WTC11 (cell line): ENCODE measurements around the gene BLNK. TPM values are rescaled to one million over a fixed set of nuclear protein-coding genes. Genes with fewer than 3 reads are reported as not detected.

Experiments used
- ATAC-seq: fragments of 200-7000 bp; cut with Tn5 transposase; 2 replicates; pipeline ENCODE4 v1.10.0; 2021; ENCODE audit warnings: mild to moderate bottlenecking, moderate library complexity
- CTCF ChIA-PET: fragments of 300-600 bp; sonication (Branson Sonifier 250); formaldehyde crosslinking; loops from one replicate; lab custom pipeline; 2021; ENCODE audit warnings: antibody characterized with exemption; lab: Charles Lee
- POLR2A ChIA-PET: fragments of 350-600 bp; sonication (Branson Sonifier 250); formaldehyde crosslinking; loops from one replicate; lab custom pipeline; 2021; ENCODE audit warnings: antibody characterized with exemption; lab: Charles Lee
- DNase-seq: peaks from one replicate; pipeline ENCODE4 v3.0.0; 2021; ENCODE audit warnings: low spot score
- H3K27ac Mint-ChIP-seq: 2 replicates; pipeline ENCODE4 v1.8.0; 2021; ENCODE audit warnings: mixed read lengths
- H3K27me3 Mint-ChIP-seq: 2 replicates; pipeline ENCODE4 v1.8.0; 2021; ENCODE audit warnings: low read depth, mild to moderate bottlenecking, moderate library complexity, mixed read lengths
- H3K36me3 Mint-ChIP-seq: 2 replicates; pipeline ENCODE4 v1.8.0; 2021; ENCODE audit warnings: mixed read lengths
- H3K4me1 Mint-ChIP-seq: 2 replicates; pipeline ENCODE4 v1.8.0; 2022; ENCODE audit warnings: mixed read lengths
- H3K4me3 Mint-ChIP-seq: 2 replicates; pipeline ENCODE4 v1.8.0; 2021; ENCODE audit warnings: mild to moderate bottlenecking, moderate library complexity, mixed read lengths
- H3K9me3 Mint-ChIP-seq: 2 replicates; pipeline ENCODE4 v1.8.0; 2021; ENCODE audit warnings: mixed read lengths
- ELF4 ChIP-seq: sonication (generic); formaldehyde crosslinking; IDR thresholded peaks from 2 replicates; pipeline ENCODE4 v1.8.1; 2022; ENCODE audit warnings: low read depth, mild to moderate bottlenecking, moderate library complexity, missing genetic modification reagents
- ESRRA ChIP-seq: sonication (generic); formaldehyde crosslinking; IDR thresholded peaks from 2 replicates; pipeline ENCODE4 v1.8.1; 2022; ENCODE audit warnings: mild to moderate bottlenecking, missing genetic modification reagents, borderline replicate concordance
- FOXJ3 ChIP-seq: sonication (generic); formaldehyde crosslinking; IDR thresholded peaks from 2 replicates; pipeline ENCODE4 v1.9.0; 2021; ENCODE audit warnings: missing genetic modification reagents, mild to moderate bottlenecking, borderline replicate concordance
- GABPB1 ChIP-seq: sonication (generic); formaldehyde crosslinking; IDR thresholded peaks from 2 replicates; pipeline ENCODE4 v1.8.1; 2023; ENCODE audit warnings: mild to moderate bottlenecking, missing genetic modification reagents
- GTF2I ChIP-seq: fragments of 250-450 bp; sonication (Bioruptor Pico); conservative IDR thresholded peaks from 2 replicates; pipeline ENCODE4 v1.4.0; 2021; ENCODE audit warnings: mild to moderate bottlenecking
- KAT7 ChIP-seq: sonication (generic); formaldehyde crosslinking; IDR thresholded peaks from 2 replicates; pipeline ENCODE4 v1.8.1; 2023; ENCODE audit warnings: missing genetic modification reagents, mild to moderate bottlenecking, borderline replicate concordance
- NFE2L1 ChIP-seq: sonication (generic); formaldehyde crosslinking; IDR thresholded peaks from 2 replicates; pipeline ENCODE4 v1.8.1; 2023; ENCODE audit warnings: missing genetic modification reagents
- ZNF263 ChIP-seq: sonication (generic); formaldehyde crosslinking; IDR thresholded peaks from 2 replicates; pipeline ENCODE4 v1.8.1; 2022; ENCODE audit warnings: low read depth, mild to moderate bottlenecking, moderate library complexity, missing genetic modification reagents
- ZNF671 ChIP-seq: fragments of 250-450 bp; sonication (Bioruptor Pico); IDR thresholded peaks from 2 replicates; pipeline ENCODE4 v1.8.0; 2021; ENCODE audit warnings: mild to moderate bottlenecking
- total RNA-seq: library from RNA; stranded (reverse); gene quantifications from 3 replicates; pipeline ENCODE4 v1.2.3, GENCODE V29; 2021
- TF ChIP-seq, protein P1 (sequence below): fragments of 250-450 bp; sonication (Bioruptor Pico); IDR thresholded peaks from 2 replicates; pipeline ENCODE4 v1.9.0; 2021; ENCODE audit warnings: moderate library complexity, mild to moderate bottlenecking, inconsistent platforms, borderline replicate concordance
- TF ChIP-seq, protein P2 (sequence below): sonication (generic); formaldehyde crosslinking; IDR thresholded peaks from 2 replicates; pipeline ENCODE4 v1.8.0; 2022; ENCODE audit warnings: mild to moderate bottlenecking, missing genetic modification reagents
- TF ChIP-seq, protein P3 (sequence below): sonication (generic); formaldehyde crosslinking; IDR thresholded peaks from 2 replicates; pipeline ENCODE4 v1.8.1; 2023; ENCODE audit warnings: mild to moderate bottlenecking, missing genetic modification reagents
- TF ChIP-seq, protein P4 (sequence below): sonication (generic); formaldehyde crosslinking; IDR thresholded peaks from 2 replicates; pipeline ENCODE4 v1.8.0; 2023; ENCODE audit warnings: missing genetic modification reagents
- TF ChIP-seq, protein P5 (sequence below): sonication (generic); formaldehyde crosslinking; IDR thresholded peaks from 2 replicates; pipeline ENCODE4 v1.8.1; 2022; ENCODE audit warnings: mild to moderate bottlenecking, missing genetic modification reagents, moderate library complexity, borderline replicate concordance
- TF ChIP-seq, protein P6 (sequence below): sonication (generic); formaldehyde crosslinking; IDR thresholded peaks from 2 replicates; pipeline ENCODE4 v1.8.0; 2023; ENCODE audit warnings: mild to moderate bottlenecking, missing genetic modification reagents
- TF ChIP-seq, protein P7 (sequence below): sonication (generic); formaldehyde crosslinking; conservative IDR thresholded peaks from 2 replicates; pipeline ENCODE4 v1.8.1; 2023; ENCODE audit warnings: mild to moderate bottlenecking, low read depth, missing genetic modification reagents, moderate library complexity
- TF ChIP-seq, protein P8 (sequence below): sonication (generic); formaldehyde crosslinking; IDR thresholded peaks from 2 replicates; pipeline ENCODE4 v1.8.1; 2022; ENCODE audit warnings: low read depth, missing genetic modification reagents, borderline replicate concordance
- TF ChIP-seq, protein P9 (sequence below): fragments of 250-450 bp; sonication (Bioruptor Pico); IDR thresholded peaks from 2 replicates; pipeline ENCODE4 v1.9.0; 2021; ENCODE audit warnings: mild to moderate bottlenecking

Gene BLNK
- total RNA-seq, 1 experiment from 2014 or later: not detected

DNA sequence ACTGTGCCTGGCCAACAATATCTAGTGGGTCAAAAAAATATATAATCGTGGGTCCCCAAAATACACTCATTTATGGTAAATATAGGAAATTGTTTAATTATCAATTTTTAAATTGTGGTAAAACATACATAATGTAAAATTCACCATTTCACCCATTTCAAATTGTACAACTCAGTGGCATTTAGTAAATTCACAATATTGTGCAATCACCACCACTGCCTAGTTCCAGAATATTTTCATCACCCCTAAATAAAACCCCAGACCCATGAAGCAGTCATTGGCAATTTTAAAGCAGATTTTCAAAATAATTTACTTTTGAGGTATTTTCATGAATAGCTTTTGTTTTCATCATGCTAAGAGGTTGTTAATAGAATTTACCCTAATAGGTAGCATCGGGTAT lies 10.2 kb downstream of the BLNK start:
- ATAC-seq (no peak), DNase-seq (no peak)
- CTCF ChIA-PET: no interaction called here
- no peaks in the 10 kb centered on the region; the same call in 1 of the 2 replicates for H3K27me3 Mint-ChIP-seq
- TF ChIP-seq, protein P1, sequence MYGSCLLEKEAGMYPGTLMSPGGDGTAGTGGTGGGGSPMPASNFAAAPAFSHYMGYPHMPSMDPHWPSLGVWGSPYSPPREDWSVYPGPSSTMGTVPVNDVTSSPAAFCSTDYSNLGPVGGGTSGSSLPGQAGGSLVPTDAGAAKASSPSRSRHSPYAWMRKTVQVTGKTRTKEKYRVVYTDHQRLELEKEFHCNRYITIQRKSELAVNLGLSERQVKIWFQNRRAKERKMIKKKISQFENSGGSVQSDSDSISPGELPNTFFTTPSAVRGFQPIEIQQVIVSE: no peak
- TF ChIP-seq, protein P2, sequence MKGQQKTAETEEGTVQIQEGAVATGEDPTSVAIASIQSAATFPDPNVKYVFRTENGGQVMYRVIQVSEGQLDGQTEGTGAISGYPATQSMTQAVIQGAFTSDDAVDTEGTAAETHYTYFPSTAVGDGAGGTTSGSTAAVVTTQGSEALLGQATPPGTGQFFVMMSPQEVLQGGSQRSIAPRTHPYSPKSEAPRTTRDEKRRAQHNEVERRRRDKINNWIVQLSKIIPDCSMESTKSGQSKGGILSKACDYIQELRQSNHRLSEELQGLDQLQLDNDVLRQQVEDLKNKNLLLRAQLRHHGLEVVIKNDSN (CRISPR knock-in tag): no peak
- TF ChIP-seq GABPB1 (CRISPR knock-in tag) (no peak), KAT7 (CRISPR knock-in tag) (no peak), FOXJ3 (CRISPR knock-in tag) (no peak), ELF4 (CRISPR knock-in tag) (no peak), GTF2I (no peak), ESRRA (CRISPR knock-in tag) (no peak), NFE2L1 (CRISPR knock-in tag) (no peak), ZNF671 (CRISPR knock-in tag) (no peak), ZNF263 (no peak)
- TF ChIP-seq, protein P3, sequence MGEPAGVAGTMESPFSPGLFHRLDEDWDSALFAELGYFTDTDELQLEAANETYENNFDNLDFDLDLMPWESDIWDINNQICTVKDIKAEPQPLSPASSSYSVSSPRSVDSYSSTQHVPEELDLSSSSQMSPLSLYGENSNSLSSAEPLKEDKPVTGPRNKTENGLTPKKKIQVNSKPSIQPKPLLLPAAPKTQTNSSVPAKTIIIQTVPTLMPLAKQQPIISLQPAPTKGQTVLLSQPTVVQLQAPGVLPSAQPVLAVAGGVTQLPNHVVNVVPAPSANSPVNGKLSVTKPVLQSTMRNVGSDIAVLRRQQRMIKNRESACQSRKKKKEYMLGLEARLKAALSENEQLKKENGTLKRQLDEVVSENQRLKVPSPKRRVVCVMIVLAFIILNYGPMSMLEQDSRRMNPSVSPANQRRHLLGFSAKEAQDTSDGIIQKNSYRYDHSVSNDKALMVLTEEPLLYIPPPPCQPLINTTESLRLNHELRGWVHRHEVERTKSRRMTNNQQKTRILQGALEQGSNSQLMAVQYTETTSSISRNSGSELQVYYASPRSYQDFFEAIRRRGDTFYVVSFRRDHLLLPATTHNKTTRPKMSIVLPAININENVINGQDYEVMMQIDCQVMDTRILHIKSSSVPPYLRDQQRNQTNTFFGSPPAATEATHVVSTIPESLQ (CRISPR knock-in tag): no peak
- TF ChIP-seq, protein P4, sequence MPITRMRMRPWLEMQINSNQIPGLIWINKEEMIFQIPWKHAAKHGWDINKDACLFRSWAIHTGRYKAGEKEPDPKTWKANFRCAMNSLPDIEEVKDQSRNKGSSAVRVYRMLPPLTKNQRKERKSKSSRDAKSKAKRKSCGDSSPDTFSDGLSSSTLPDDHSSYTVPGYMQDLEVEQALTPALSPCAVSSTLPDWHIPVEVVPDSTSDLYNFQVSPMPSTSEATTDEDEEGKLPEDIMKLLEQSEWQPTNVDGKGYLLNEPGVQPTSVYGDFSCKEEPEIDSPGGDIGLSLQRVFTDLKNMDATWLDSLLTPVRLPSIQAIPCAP (CRISPR knock-in tag): no peak
- TF ChIP-seq, protein P5, sequence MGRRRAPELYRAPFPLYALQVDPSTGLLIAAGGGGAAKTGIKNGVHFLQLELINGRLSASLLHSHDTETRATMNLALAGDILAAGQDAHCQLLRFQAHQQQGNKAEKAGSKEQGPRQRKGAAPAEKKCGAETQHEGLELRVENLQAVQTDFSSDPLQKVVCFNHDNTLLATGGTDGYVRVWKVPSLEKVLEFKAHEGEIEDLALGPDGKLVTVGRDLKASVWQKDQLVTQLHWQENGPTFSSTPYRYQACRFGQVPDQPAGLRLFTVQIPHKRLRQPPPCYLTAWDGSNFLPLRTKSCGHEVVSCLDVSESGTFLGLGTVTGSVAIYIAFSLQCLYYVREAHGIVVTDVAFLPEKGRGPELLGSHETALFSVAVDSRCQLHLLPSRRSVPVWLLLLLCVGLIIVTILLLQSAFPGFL (CRISPR knock-in tag): no peak
- TF ChIP-seq, protein P6, sequence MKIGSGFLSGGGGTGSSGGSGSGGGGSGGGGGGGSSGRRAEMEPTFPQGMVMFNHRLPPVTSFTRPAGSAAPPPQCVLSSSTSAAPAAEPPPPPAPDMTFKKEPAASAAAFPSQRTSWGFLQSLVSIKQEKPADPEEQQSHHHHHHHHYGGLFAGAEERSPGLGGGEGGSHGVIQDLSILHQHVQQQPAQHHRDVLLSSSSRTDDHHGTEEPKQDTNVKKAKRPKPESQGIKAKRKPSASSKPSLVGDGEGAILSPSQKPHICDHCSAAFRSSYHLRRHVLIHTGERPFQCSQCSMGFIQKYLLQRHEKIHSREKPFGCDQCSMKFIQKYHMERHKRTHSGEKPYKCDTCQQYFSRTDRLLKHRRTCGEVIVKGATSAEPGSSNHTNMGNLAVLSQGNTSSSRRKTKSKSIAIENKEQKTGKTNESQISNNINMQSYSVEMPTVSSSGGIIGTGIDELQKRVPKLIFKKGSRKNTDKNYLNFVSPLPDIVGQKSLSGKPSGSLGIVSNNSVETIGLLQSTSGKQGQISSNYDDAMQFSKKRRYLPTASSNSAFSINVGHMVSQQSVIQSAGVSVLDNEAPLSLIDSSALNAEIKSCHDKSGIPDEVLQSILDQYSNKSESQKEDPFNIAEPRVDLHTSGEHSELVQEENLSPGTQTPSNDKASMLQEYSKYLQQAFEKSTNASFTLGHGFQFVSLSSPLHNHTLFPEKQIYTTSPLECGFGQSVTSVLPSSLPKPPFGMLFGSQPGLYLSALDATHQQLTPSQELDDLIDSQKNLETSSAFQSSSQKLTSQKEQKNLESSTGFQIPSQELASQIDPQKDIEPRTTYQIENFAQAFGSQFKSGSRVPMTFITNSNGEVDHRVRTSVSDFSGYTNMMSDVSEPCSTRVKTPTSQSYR: no peak
- TF ChIP-seq, protein P7, sequence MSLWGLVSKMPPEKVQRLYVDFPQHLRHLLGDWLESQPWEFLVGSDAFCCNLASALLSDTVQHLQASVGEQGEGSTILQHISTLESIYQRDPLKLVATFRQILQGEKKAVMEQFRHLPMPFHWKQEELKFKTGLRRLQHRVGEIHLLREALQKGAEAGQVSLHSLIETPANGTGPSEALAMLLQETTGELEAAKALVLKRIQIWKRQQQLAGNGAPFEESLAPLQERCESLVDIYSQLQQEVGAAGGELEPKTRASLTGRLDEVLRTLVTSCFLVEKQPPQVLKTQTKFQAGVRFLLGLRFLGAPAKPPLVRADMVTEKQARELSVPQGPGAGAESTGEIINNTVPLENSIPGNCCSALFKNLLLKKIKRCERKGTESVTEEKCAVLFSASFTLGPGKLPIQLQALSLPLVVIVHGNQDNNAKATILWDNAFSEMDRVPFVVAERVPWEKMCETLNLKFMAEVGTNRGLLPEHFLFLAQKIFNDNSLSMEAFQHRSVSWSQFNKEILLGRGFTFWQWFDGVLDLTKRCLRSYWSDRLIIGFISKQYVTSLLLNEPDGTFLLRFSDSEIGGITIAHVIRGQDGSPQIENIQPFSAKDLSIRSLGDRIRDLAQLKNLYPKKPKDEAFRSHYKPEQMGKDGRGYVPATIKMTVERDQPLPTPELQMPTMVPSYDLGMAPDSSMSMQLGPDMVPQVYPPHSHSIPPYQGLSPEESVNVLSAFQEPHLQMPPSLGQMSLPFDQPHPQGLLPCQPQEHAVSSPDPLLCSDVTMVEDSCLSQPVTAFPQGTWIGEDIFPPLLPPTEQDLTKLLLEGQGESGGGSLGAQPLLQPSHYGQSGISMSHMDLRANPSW (CRISPR knock-in tag): no peak
- TF ChIP-seq, protein P8, sequence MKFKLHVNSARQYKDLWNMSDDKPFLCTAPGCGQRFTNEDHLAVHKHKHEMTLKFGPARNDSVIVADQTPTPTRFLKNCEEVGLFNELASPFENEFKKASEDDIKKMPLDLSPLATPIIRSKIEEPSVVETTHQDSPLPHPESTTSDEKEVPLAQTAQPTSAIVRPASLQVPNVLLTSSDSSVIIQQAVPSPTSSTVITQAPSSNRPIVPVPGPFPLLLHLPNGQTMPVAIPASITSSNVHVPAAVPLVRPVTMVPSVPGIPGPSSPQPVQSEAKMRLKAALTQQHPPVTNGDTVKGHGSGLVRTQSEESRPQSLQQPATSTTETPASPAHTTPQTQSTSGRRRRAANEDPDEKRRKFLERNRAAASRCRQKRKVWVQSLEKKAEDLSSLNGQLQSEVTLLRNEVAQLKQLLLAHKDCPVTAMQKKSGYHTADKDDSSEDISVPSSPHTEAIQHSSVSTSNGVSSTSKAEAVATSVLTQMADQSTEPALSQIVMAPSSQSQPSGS (CRISPR knock-in tag): no peak
- TF ChIP-seq, protein P9, sequence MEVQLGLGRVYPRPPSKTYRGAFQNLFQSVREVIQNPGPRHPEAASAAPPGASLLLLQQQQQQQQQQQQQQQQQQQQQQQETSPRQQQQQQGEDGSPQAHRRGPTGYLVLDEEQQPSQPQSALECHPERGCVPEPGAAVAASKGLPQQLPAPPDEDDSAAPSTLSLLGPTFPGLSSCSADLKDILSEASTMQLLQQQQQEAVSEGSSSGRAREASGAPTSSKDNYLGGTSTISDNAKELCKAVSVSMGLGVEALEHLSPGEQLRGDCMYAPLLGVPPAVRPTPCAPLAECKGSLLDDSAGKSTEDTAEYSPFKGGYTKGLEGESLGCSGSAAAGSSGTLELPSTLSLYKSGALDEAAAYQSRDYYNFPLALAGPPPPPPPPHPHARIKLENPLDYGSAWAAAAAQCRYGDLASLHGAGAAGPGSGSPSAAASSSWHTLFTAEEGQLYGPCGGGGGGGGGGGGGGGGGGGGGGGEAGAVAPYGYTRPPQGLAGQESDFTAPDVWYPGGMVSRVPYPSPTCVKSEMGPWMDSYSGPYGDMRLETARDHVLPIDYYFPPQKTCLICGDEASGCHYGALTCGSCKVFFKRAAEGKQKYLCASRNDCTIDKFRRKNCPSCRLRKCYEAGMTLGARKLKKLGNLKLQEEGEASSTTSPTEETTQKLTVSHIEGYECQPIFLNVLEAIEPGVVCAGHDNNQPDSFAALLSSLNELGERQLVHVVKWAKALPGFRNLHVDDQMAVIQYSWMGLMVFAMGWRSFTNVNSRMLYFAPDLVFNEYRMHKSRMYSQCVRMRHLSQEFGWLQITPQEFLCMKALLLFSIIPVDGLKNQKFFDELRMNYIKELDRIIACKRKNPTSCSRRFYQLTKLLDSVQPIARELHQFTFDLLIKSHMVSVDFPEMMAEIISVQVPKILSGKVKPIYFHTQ (CRISPR knock-in tag): no peak
- H3K27ac Mint-ChIP-seq: no peak overlapping the region
- H3K9me3 Mint-ChIP-seq: no peaks in the 10 kb centered on the region
- POLR2A ChIA-PET: no interaction called here
- peaks cover 8% of the 10 kb centered on the region for H3K4me1 Mint-ChIP-seq
- H3K4me3 Mint-ChIP-seq: no peak overlapping the region
- H3K36me3 Mint-ChIP-seq: no peaks in the 10 kb centered on the region
